ENCODE measurements around the gene NXPE2.

The NXPE2 gene

DNA sequence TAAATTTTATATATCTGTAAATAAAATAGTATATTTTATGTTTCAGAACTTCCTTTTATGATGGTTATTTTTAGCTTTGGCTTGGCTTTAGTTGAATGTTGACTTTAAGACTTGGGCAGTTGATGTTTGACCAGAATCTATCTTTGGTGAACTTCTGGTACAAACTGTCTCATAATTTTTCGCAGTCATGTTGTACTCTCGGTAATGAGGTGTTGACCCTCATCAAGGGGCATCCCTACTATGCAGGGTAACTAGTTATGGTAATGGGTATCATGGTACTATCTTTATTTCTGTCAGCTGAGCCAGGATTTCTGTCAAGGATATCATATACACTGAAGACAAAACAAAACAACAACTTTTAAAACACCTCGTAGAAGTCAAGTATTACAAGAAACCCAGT lies 67.7 kb downstream of the NXPE2 start:
- DNase-seq, result no peak

Measured in CD4-positive, alpha-beta T cell treated with Interleukin-1 beta for 1 hour (primary cell).